K562 (cell line): ENCODE measurements around the gene SPIRE1. TPM values are rescaled to one million over a fixed set of nuclear protein-coding genes. Genes with fewer than 3 reads are reported as not detected.

Source experiments
- ATAC-seq: fragments of 200-7000 bp; cut with Tn5 transposase; 3 replicates; pipeline ENCODE4 v1.9.1; 2020; ENCODE audit warnings: moderate library complexity
- BruUV-seq: library from RNA; stranded (reverse); fragments of 400-500 nt; replicated peaks from 2 replicates; lab custom pipeline; 2021; lab: Mats Ljungman, UMichigan
- CTCF ChIA-PET: fragments of 300-600 bp; formaldehyde crosslinking; extraction: SDS; loops from one replicate; lab custom pipeline; 2021; ENCODE audit warnings: low intra/inter-chr PET ratio; lab: Yijun Ruan, JAX
- POLR2A ChIA-PET: fragments of 300-600, 350-650 bp; sonication (Branson Sonifier 250); formaldehyde crosslinking; extraction: SDS; loops from one replicate; lab custom pipeline; 2021; ENCODE audit warnings: antibody characterized with exemption, inconsistent platforms; lab: Yijun Ruan, JAX
- DNase-seq, 4 experiments: peaks; one replicate each; pipeline versions ENCODE4 v3.0.0 to v3.0.0-alpha.2; 2011 to 2018; ENCODE audit warnings: low spot score in 3 of 4, mixed read lengths in 3 of 4; ENCODE audit errors: extremely low read depth in 1 of 4
- FAIRE-seq: peaks from 2 replicates; lab custom pipeline; 2011; peaks lifted over from hg19 to GRCh38; lab: Jason Lieb, UNC
- H2AFZ ChIP-seq: 2 replicates; pipeline ENCODE4 v1.6.0; 2011; ENCODE audit warnings: low read depth, low read length, control low read depth, inconsistent platforms
- H3K27ac ChIP-seq: fragments of 200-600 bp; 3 replicates; pipeline ENCODE4 v1.8.0; 2011; ENCODE audit warnings: low read depth, mild to moderate bottlenecking, control low read depth, inconsistent platforms, low read length, moderate library complexity, mixed read lengths; ENCODE audit errors: extremely low read depth
- H3K27me3 ChIP-seq, 2 experiments: fragments of 300-600 bp in 1 of 2; 2 replicates in 1 of 2; 3 replicates in 1 of 2; pipeline versions ENCODE4 v1.6.0 to v1.8.0; 2011; ENCODE audit warnings: inconsistent platforms in 2 of 2, low read length in 2 of 2, mild to moderate bottlenecking in 1 of 2, mixed read lengths in 1 of 2, moderate library complexity in 1 of 2; ENCODE audit not compliant: control insufficient read depth in 2 of 2, insufficient read depth in 2 of 2
- H3K36me3 ChIP-seq: fragments of 300-600 bp; 3 replicates; pipeline ENCODE4 v1.8.0; 2011; ENCODE audit warnings: mild to moderate bottlenecking, low read length, inconsistent platforms; ENCODE audit not compliant: control insufficient read depth, insufficient read depth
- H3K4me1 ChIP-seq, 2 experiments: fragments of 200-600 bp in 1 of 2; replicated peaks in 1 of 2; 2 replicates in 1 of 2; 3 replicates in 1 of 2; pipeline versions ENCODE4 v1.5.1 to v1.8.0; 2011; ENCODE audit warnings: inconsistent platforms in 2 of 2, low read length in 2 of 2, mild to moderate bottlenecking in 1 of 2, mixed read lengths in 1 of 2, moderate library complexity in 1 of 2; ENCODE audit not compliant: control insufficient read depth in 2 of 2, insufficient read depth in 2 of 2
- H3K4me2 ChIP-seq: 2 replicates; pipeline ENCODE4 v1.6.1; 2011; ENCODE audit warnings: low read length, control low read depth, inconsistent platforms, mixed read lengths; ENCODE audit not compliant: insufficient read depth
- H3K4me3 ChIP-seq: fragments of 200-600 bp; sonication (generic), shearing (Covaris generic); 2 replicates; pipeline ENCODE4 v1.5.1; 2016; ENCODE audit warnings: control low read depth, inconsistent platforms
- H3K79me2 ChIP-seq: fragments of 200-600 bp; 3 replicates; pipeline ENCODE4 v1.8.0; 2011; ENCODE audit warnings: low read length, inconsistent platforms; ENCODE audit not compliant: control insufficient read depth, insufficient read depth
- H3K9ac ChIP-seq, 2 experiments: 2 replicates each; pipeline versions ENCODE4 v1.6.0 to v1.6.1; 2011; ENCODE audit warnings: low read depth in 2 of 2, low read length in 2 of 2, control low read depth in 1 of 2, inconsistent platforms in 1 of 2, mild to moderate bottlenecking in 1 of 2, mixed read lengths in 1 of 2; ENCODE audit not compliant: insufficient read depth in 1 of 2
- H3K9me1 ChIP-seq: one replicate; pipeline ENCODE4 v1.6.0; 2011; ENCODE audit warnings: inconsistent platforms, mild to moderate bottlenecking, low read length, moderate library complexity; ENCODE audit not compliant: control insufficient read depth, insufficient read depth
- H3K9me3 ChIP-seq: replicated peaks from 2 replicates; pipeline ENCODE4 v1.5.1; 2011; ENCODE audit warnings: low read depth, low read length, inconsistent platforms; ENCODE audit not compliant: control insufficient read depth, insufficient read depth
- H4K20me1 ChIP-seq: replicated peaks from 2 replicates; pipeline ENCODE4 v1.6.1; 2011; ENCODE audit warnings: low read length, inconsistent platforms, mixed read lengths; ENCODE audit not compliant: control insufficient read depth, insufficient read depth
- E2F4 ChIP-seq: sonication (generic); formaldehyde crosslinking; IDR thresholded peaks from 2 replicates; pipeline ENCODE4 v1.8.0; 2022; ENCODE audit warnings: mild to moderate bottlenecking, low read depth, missing genetic modification reagents
- EZH2 ChIP-seq: IDR thresholded peaks from 2 replicates; pipeline ENCODE4 v1.6.1; 2012; ENCODE audit warnings: low read depth, mild to moderate bottlenecking, inconsistent platforms, low read length, borderline replicate concordance
- NFRKB ChIP-seq: fragments of 450-650 bp; IDR thresholded peaks from 2 replicates; pipeline ENCODE4 v1.6.1; 2016; ENCODE audit warnings: low read depth
- SRSF3 ChIP-seq: fragments of 200-400 bp; formaldehyde crosslinking; IDR thresholded peaks from 2 replicates; pipeline ENCODE4 v1.6.1; 2016; ENCODE audit warnings: mild to moderate bottlenecking, low read length, moderate library complexity; ENCODE audit not compliant: insufficient read depth
- YY1 ChIP-seq, 3 experiments: IDR thresholded peaks; 2 replicates each; pipeline ENCODE4 v1.6.1; 2011; ENCODE audit warnings: low read length in 2 of 3, mild to moderate bottlenecking in 2 of 3, moderate library complexity in 2 of 3, borderline replicate concordance in 1 of 3, control low read depth in 1 of 3, low read depth in 1 of 3; ENCODE audit not compliant: insufficient read depth in 3 of 3, insufficient replicate concordance in 2 of 3, control insufficient read depth in 1 of 3, insufficient read length in 1 of 3; ENCODE audit errors: extremely low read depth in 1 of 3
- WGBS: fragments of 100-300 bp; shearing (Covaris generic); methylation state at CpG from one replicate; pipeline ENCODE4 v1.1.6; 2016; ENCODE audit warnings: low coverage, mixed read lengths; ENCODE audit not compliant: insufficient coverage; ENCODE audit errors: missing lambda C conversion rate; 5-methylcytosine and 5-hydroxymethylcytosine counted together
- in situ Hi-C: fragments of 300-500 bp; cut with MboI; formaldehyde crosslinking; loops from 4 replicates; pipeline ENCODE4 v1.15.0; 2018; ENCODE audit warnings: inconsistent platforms, mixed read lengths
- intact Hi-C: fragments of 100-400 bp; cut with micrococcal nuclease; formaldehyde crosslinking; loops from 2 replicates; pipeline ENCODE4 v1.14.2; 2022
- polyA plus RNA-seq, 8 experiments: library from polyadenylated mRNA; depleted of rRNA in 4 of 8; stranded (reverse) in 5 of 8; unstranded in 3 of 8; fragments of >200 nt; fragmentation: Nextera tagmentation in 2 of 8; fragmentation: Illumina TruSeq in 1 of 8; extraction: Ambion mirVana in 2 of 8; extraction: Trizol in 1 of 8; gene quantifications; 2 replicates each; pipeline versions ENCODE4 v1.2.1 to v1.2.3, GENCODE V29; 2011 to 2014; ENCODE audit warnings: inconsistent platforms in 1 of 8, missing spikeins in 1 of 8
- total RNA-seq, 7 experiments: library from RNA; depleted of rRNA in 6 of 7; stranded (reverse); fragments of >200 nt in 6 of 7; fragmentation: Illumina TruSeq in 2 of 7; extraction: Trizol in 2 of 7; gene quantifications; 2 replicates each; pipeline versions ENCODE4 v1.2.1 to v1.2.3, GENCODE V29; 2011 to 2021; ENCODE audit warnings: low replicate concordance in 1 of 7
- TF ChIP-seq, protein P1 (sequence below): fragments of 450-650 bp; IDR thresholded peaks from 2 replicates; pipeline ENCODE4 v1.6.1; 2016; ENCODE audit warnings: mild to moderate bottlenecking, moderate library complexity

SPIRE1 gene
- total and polyA plus RNA-seq, 9 of the 15 experiments (the other 6 are each of a cell fraction or from before 2014, with no cell fraction given), result 2.9 to 14.0 (median 10.2) TPM

DNA sequence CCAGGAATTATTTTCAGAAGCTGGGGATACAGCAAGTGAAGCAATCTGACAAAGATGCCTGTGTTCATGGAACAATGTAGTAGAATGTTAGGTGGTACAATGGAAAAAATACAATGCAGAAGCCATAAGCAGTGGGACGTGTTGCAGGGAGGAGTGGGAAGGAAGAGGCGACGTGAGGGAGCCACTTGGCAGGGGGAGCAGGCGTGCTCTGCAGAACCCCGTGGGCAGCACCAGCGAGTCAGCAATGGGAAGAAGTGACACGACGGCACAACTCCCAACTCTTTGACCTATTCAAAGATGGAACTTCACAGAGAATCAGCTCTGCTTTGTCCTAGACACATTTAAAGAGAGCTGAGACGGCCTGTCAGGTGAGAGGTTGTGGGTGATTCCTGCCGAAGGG, 219.7 kb downstream of the SPIRE1 start:
- WGBS, result 70% methylated on average over 10 of the region's 10 CpGs
- ATAC-seq, result no peak
- TF ChIP-seq EZH2 (no peak), YY1 (IDR thresholded peaks at IDR 0.05; ENCODE audit: borderline replicate concordance in 1 of 3, control insufficient read depth in 1 of 3, extremely low read depth in 1 of 3, insufficient read depth in 3 of 3, insufficient read length in 1 of 3, insufficient replicate concordance in 2 of 3, low read depth in 1 of 3, low read length in 2 of 3) (no peak), NFRKB (no peak), E2F4 (CRISPR knock-in tag) (no peak), SRSF3 (no peak)
- TF ChIP-seq, protein P1, sequence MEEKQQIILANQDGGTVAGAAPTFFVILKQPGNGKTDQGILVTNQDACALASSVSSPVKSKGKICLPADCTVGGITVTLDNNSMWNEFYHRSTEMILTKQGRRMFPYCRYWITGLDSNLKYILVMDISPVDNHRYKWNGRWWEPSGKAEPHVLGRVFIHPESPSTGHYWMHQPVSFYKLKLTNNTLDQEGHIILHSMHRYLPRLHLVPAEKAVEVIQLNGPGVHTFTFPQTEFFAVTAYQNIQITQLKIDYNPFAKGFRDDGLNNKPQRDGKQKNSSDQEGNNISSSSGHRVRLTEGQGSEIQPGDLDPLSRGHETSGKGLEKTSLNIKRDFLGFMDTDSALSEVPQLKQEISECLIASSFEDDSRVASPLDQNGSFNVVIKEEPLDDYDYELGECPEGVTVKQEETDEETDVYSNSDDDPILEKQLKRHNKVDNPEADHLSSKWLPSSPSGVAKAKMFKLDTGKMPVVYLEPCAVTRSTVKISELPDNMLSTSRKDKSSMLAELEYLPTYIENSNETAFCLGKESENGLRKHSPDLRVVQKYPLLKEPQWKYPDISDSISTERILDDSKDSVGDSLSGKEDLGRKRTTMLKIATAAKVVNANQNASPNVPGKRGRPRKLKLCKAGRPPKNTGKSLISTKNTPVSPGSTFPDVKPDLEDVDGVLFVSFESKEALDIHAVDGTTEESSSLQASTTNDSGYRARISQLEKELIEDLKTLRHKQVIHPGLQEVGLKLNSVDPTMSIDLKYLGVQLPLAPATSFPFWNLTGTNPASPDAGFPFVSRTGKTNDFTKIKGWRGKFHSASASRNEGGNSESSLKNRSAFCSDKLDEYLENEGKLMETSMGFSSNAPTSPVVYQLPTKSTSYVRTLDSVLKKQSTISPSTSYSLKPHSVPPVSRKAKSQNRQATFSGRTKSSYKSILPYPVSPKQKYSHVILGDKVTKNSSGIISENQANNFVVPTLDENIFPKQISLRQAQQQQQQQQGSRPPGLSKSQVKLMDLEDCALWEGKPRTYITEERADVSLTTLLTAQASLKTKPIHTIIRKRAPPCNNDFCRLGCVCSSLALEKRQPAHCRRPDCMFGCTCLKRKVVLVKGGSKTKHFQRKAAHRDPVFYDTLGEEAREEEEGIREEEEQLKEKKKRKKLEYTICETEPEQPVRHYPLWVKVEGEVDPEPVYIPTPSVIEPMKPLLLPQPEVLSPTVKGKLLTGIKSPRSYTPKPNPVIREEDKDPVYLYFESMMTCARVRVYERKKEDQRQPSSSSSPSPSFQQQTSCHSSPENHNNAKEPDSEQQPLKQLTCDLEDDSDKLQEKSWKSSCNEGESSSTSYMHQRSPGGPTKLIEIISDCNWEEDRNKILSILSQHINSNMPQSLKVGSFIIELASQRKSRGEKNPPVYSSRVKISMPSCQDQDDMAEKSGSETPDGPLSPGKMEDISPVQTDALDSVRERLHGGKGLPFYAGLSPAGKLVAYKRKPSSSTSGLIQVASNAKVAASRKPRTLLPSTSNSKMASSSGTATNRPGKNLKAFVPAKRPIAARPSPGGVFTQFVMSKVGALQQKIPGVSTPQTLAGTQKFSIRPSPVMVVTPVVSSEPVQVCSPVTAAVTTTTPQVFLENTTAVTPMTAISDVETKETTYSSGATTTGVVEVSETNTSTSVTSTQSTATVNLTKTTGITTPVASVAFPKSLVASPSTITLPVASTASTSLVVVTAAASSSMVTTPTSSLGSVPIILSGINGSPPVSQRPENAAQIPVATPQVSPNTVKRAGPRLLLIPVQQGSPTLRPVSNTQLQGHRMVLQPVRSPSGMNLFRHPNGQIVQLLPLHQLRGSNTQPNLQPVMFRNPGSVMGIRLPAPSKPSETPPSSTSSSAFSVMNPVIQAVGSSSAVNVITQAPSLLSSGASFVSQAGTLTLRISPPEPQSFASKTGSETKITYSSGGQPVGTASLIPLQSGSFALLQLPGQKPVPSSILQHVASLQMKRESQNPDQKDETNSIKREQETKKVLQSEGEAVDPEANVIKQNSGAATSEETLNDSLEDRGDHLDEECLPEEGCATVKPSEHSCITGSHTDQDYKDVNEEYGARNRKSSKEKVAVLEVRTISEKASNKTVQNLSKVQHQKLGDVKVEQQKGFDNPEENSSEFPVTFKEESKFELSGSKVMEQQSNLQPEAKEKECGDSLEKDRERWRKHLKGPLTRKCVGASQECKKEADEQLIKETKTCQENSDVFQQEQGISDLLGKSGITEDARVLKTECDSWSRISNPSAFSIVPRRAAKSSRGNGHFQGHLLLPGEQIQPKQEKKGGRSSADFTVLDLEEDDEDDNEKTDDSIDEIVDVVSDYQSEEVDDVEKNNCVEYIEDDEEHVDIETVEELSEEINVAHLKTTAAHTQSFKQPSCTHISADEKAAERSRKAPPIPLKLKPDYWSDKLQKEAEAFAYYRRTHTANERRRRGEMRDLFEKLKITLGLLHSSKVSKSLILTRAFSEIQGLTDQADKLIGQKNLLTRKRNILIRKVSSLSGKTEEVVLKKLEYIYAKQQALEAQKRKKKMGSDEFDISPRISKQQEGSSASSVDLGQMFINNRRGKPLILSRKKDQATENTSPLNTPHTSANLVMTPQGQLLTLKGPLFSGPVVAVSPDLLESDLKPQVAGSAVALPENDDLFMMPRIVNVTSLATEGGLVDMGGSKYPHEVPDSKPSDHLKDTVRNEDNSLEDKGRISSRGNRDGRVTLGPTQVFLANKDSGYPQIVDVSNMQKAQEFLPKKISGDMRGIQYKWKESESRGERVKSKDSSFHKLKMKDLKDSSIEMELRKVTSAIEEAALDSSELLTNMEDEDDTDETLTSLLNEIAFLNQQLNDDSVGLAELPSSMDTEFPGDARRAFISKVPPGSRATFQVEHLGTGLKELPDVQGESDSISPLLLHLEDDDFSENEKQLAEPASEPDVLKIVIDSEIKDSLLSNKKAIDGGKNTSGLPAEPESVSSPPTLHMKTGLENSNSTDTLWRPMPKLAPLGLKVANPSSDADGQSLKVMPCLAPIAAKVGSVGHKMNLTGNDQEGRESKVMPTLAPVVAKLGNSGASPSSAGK, result no peak
- CTCF ChIA-PET, result no interaction called here
- H2AFZ ChIP-seq, result no peak overlapping the region
- intact Hi-C loops, result no loop called here
- no peak overlapping the region for H3K27ac ChIP-seq
- no peak overlapping the region for H3K4me2 ChIP-seq
- H3K9me1 ChIP-seq, result no peaks in the 10 kb centered on the region
- no peak for DNase-seq
- H3K4me1 ChIP-seq, result no peaks in the 10 kb centered on the region
- in situ Hi-C loops, result no loop called here
- H3K9me3 ChIP-seq, result no peaks in the 10 kb centered on the region
- no peaks in the 10 kb centered on the region; the same call in 2 of the 3 replicates for H3K36me3 ChIP-seq
- peak; percentile 15 for FAIRE-seq
- POLR2A ChIA-PET, result interaction anchor here (1.3 kb wide), 1 partner anchor 9 kb away, joined by 4 read pairs; no protein-coding TSS in a partner anchor
- H4K20me1 ChIP-seq, result no peaks in the 10 kb centered on the region
- no peaks in the 10 kb centered on the region for H3K27me3 ChIP-seq
- no TSS peak for BruUV-seq
- no peak overlapping the region for H3K9ac ChIP-seq
- no peaks in the 10 kb centered on the region for H3K79me2 ChIP-seq
- no peak overlapping the region for H3K4me3 ChIP-seq
